ENCODE results near the gene TEK. TPM values are rescaled to one million over a fixed set of nuclear protein-coding genes. Genes with fewer than 3 reads are reported as not detected.

Gene TEK
- total RNA-seq, 1 experiment from 2014 or later = not detected

DNA sequence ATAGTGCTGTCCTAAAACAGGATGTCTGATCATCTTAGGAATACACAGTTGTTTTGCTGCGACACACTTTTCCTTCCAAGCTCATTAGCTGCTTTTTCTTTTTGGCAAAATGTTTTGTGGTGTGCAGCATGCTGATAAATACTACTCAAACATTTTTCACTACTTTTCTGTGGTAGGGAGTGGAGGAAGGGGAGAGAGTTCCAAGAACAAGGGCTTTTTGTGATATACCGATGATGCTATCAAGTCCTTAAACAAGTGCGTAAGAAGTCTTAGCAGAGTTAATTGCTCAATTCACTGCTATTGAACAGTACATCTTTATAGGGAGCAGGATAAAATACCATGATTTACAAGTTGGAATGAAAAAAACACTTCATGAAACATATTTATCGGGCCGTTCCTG lies 23.6 kb upstream of the TEK start:
- ChIA-PET POLR2A (ENCODE audit: unreplicated experiment) (no interaction called here), CTCF (no interaction called here)
- TF ChIP-seq EZH2 (IDR thresholded peaks at IDR 0.05; ENCODE audit: low read depth) = no peak
- TF ChIP-seq, protein P1, sequence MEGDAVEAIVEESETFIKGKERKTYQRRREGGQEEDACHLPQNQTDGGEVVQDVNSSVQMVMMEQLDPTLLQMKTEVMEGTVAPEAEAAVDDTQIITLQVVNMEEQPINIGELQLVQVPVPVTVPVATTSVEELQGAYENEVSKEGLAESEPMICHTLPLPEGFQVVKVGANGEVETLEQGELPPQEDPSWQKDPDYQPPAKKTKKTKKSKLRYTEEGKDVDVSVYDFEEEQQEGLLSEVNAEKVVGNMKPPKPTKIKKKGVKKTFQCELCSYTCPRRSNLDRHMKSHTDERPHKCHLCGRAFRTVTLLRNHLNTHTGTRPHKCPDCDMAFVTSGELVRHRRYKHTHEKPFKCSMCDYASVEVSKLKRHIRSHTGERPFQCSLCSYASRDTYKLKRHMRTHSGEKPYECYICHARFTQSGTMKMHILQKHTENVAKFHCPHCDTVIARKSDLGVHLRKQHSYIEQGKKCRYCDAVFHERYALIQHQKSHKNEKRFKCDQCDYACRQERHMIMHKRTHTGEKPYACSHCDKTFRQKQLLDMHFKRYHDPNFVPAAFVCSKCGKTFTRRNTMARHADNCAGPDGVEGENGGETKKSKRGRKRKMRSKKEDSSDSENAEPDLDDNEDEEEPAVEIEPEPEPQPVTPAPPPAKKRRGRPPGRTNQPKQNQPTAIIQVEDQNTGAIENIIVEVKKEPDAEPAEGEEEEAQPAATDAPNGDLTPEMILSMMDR (conservative IDR thresholded peaks at IDR 0.05) = no peak
- H3K9me3 ChIP-seq (ENCODE audit: insufficient read depth, low read depth) = no peaks in the 10 kb centered on the region
- no peaks in the 10 kb centered on the region for H3K79me2 ChIP-seq (ENCODE audit: low read depth)
- H3K4me1 ChIP-seq (replicated peaks; ENCODE audit: insufficient read depth) = no peaks in the 10 kb centered on the region
- H3K9me2 ChIP-seq (ENCODE audit: insufficient read depth) = no peaks in the 10 kb centered on the region
- H3K4me2 ChIP-seq = no peak overlapping the region
- no peaks in the 10 kb centered on the region for H4K20me1 ChIP-seq (ENCODE audit: insufficient read depth)
- H3F3A ChIP-seq (ENCODE audit: insufficient read depth, low read depth) = no peaks in the 10 kb centered on the region
- H3K27ac ChIP-seq = no peak overlapping the region
- no peak for DNase-seq
- no peaks in the 10 kb centered on the region for H3K27me3 ChIP-seq (ENCODE audit: insufficient read depth, low read depth)
- no peak overlapping the region for H3K4me3 ChIP-seq
- H2AFZ ChIP-seq = no peak overlapping the region
- intact Hi-C loops (cut with micrococcal nuclease; ENCODE audit: unreplicated experiment) = no loop called here
- no peaks in the 10 kb centered on the region for H3K36me3 ChIP-seq (ENCODE audit: low read depth)
- BruUV-seq (replicated peaks) = no TSS peak

DNA sequence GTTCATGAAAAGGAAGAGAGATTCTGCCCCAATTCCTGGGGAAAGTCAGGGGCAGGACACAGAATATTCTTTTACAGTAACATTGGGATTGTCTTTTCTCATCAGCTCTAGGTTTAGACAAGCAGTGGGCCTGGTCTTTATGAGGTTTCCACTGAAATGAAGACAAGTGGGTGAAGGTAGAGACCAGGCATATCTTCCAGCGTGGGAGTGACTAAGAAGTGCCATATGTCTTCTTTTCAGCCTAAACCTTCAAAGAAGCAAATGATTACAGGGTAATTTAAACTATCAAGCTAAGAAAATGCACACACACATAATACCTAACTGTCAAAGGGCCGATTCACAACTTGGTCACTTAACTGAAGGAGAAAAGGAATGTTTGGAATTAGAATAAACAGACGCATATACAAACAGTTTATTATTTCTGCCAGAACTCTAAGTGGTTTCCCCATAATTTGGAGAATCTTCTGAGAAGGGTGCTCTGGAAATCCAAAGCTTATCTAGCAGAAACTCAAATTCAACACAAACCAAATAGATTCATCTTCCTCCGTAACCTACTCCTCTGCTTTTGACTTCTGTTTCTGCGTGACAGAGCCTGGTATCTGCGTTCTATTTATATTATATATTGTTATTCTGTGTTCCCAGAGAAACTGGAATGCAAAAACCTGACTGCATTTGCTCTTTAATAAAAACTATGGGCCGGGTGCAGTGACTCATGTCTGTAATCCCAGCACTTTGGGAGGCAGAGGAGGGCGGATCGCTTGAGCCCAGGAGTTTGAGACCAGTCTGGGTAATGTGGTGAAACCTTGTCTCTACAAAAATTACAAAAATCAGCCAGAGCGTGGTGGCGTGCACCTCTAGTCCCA lies 22.0 kb upstream of the TEK start:
- no peak overlapping the region for H3K4me3 ChIP-seq
- H2AFZ ChIP-seq = no peak overlapping the region
- no peaks in the 10 kb centered on the region for H3K9me3 ChIP-seq (ENCODE audit: insufficient read depth, low read depth)
- no peaks in the 10 kb centered on the region for H3K9me2 ChIP-seq (ENCODE audit: insufficient read depth)
- ChIA-PET POLR2A (ENCODE audit: unreplicated experiment) (interaction anchor here (0.7 kb wide), 2 partner anchors 31 to 38 kb away, joined by 3 to 8 read pairs; no protein-coding TSS in a partner anchor), CTCF (no interaction called here)
- no TSS peak for BruUV-seq (replicated peaks)
- TF ChIP-seq, protein P1 (conservative IDR thresholded peaks at IDR 0.05) = no peak
- TF ChIP-seq EZH2 (IDR thresholded peaks at IDR 0.05; ENCODE audit: low read depth) = no peak
- H4K20me1 ChIP-seq (ENCODE audit: insufficient read depth) = no peaks in the 10 kb centered on the region
- no peaks in the 10 kb centered on the region for H3K4me1 ChIP-seq (replicated peaks; ENCODE audit: insufficient read depth)
- H3F3A ChIP-seq (ENCODE audit: insufficient read depth, low read depth) = no peaks in the 10 kb centered on the region
- no peaks in the 10 kb centered on the region for H3K27me3 ChIP-seq (ENCODE audit: insufficient read depth, low read depth)
- no peaks in the 10 kb centered on the region for H3K79me2 ChIP-seq (ENCODE audit: low read depth)
- no peaks in the 10 kb centered on the region for H3K36me3 ChIP-seq (ENCODE audit: low read depth)
- intact Hi-C loops (cut with micrococcal nuclease; ENCODE audit: unreplicated experiment) = no loop called here
- no peak overlapping the region for H3K4me2 ChIP-seq
- DNase-seq = peak in 1 of 2 experiments; percentile 24
- no peak overlapping the region for H3K27ac ChIP-seq

DNA sequence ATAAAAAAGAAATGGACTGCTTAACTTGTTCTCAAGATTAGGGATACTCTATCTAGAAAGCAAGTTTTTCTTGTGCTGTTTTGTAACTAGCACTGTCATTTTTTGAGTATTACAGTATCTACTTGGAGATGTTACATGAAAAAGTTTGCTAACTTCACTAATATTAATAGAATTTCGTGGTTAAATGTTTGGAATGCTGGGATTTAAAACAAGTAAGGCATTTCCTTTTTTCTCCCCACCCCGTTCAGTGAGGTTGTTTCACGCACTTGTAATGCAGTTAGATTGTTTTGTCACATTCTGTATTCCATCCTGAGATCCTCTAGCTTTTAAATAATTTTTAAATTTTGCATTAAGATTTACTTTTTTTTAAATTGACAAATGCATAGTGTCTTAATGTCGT lies 20.0 kb upstream of the TEK start:
- Histone ChIP-seq H3K4me3 (no peak overlapping the region), H3K27me3 (ENCODE audit: insufficient read depth, low read depth) (no peaks in the 10 kb centered on the region), H3K36me3 (ENCODE audit: low read depth) (no peaks in the 10 kb centered on the region), H3K27ac (no peak overlapping the region), H3K4me1 (replicated peaks; ENCODE audit: insufficient read depth) (no peaks in the 10 kb centered on the region), H4K20me1 (ENCODE audit: insufficient read depth) (no peaks in the 10 kb centered on the region), H3K79me2 (ENCODE audit: low read depth) (no peaks in the 10 kb centered on the region), H3F3A (ENCODE audit: insufficient read depth, low read depth) (no peaks in the 10 kb centered on the region), H3K9me2 (ENCODE audit: insufficient read depth) (no peaks in the 10 kb centered on the region), H3K9me3 (ENCODE audit: insufficient read depth, low read depth) (no peaks in the 10 kb centered on the region), H2AFZ (no peak overlapping the region), H3K4me2 (no peak overlapping the region)
- BruUV-seq (replicated peaks) = no TSS peak
- intact Hi-C loops (cut with micrococcal nuclease; ENCODE audit: unreplicated experiment) = no loop called here
- CTCF ChIA-PET = no interaction called here
- DNase-seq = no peak
- TF ChIP-seq EZH2 (IDR thresholded peaks at IDR 0.05; ENCODE audit: low read depth) = no peak
- TF ChIP-seq, protein P1 (conservative IDR thresholded peaks at IDR 0.05) = no peak
- POLR2A ChIA-PET (ENCODE audit: unreplicated experiment) = interaction anchor here (0.6 kb wide), 1 partner anchor 36 kb away, joined by 3 read pairs; no protein-coding TSS in a partner anchor

All from PC-9 (cell line).